Gastroesophageal sphincter (tissue), 4 donors: Measurements from ENCODE around the gene LEKR1. TPM values are rescaled to one million over a fixed set of nuclear protein-coding genes. Genes with fewer than 3 reads are reported as not detected.
A peak's percentile ranks its signal among the peaks of the same experiment; 100 is the strongest.

Source experiments
- ATAC-seq: fragments of 150-250 bp; one replicate; pipeline ENCODE4 v1.9.1; 2016; ENCODE audit warnings: mild to moderate bottlenecking, moderate library complexity
- H3K27ac ChIP-seq, 4 donors: fragments of 200-600 bp; sonication (generic) in 3 of 4; 1 replicate in 3 of 4; 2 replicates in 1 of 4; pipeline ENCODE4 v1.5.1; 2016 to 2019
- H3K27me3 ChIP-seq: fragments of 200-600 bp; sonication (generic); one replicate; pipeline ENCODE4 v1.5.1; 2019
- H3K36me3 ChIP-seq, 2 donors: fragments of 200-600 bp; sonication (generic); one replicate each; pipeline ENCODE4 v1.5.1; 2019; ENCODE audit warnings: control low read depth in 1 of 2
- H3K4me1 ChIP-seq, 3 donors: fragments of 200-600 bp; sonication (generic); 1 replicate in 2 of 3; 2 replicates in 1 of 3; pipeline ENCODE4 v1.5.1; 2016 to 2019; ENCODE audit warnings: control low read depth in 2 of 3
- H3K4me3 ChIP-seq, 2 donors: fragments of 200-600 bp; sonication (generic); one replicate each; pipeline ENCODE4 v1.5.1; 2019; ENCODE audit warnings: mild to moderate bottlenecking in 1 of 2, moderate library complexity in 1 of 2
- H3K9me3 ChIP-seq, 3 donors: fragments of 200-600 bp; sonication (generic); one replicate each; pipeline ENCODE4 v1.5.1; 2017 to 2019; ENCODE audit warnings: control low read depth in 2 of 3
- CTCF ChIP-seq, 4 experiments: fragments of 200-600 bp in 2 of 4; fragments of 450-650 bp in 2 of 4; sonication (generic) in 1 of 4; IDR thresholded peaks; one replicate each; pipeline ENCODE4 v1.5.1; 2017 to 2019; ENCODE audit warnings: antibody characterized with exemption in 4 of 4, mild to moderate bottlenecking in 2 of 4, moderate library complexity in 2 of 4
- EP300 ChIP-seq: sonication (generic); formaldehyde crosslinking; IDR thresholded peaks from one replicate; pipeline ENCODE4 v1.6.1; 2017; ENCODE audit warnings: antibody characterized with exemption, mild to moderate bottlenecking
- POLR2A ChIP-seq, 2 donors: fragments of 450-650 bp; IDR thresholded peaks; one replicate each; pipeline ENCODE4 v1.6.1; 2017; ENCODE audit warnings: antibody characterized with exemption in 2 of 2, mild to moderate bottlenecking in 2 of 2, moderate library complexity in 1 of 2
- POLR2AphosphoS5 ChIP-seq: sonication (generic); formaldehyde crosslinking; IDR thresholded peaks from one replicate; pipeline ENCODE4 v1.6.1; 2017; ENCODE audit warnings: antibody characterized with exemption
- whole genome bisulfite sequencing, 2 donors: methylation state at CpG; one replicate each; pipeline ENCODE4 v1.1.5; 2018; ENCODE audit warnings: low coverage in 1 of 2; 5-methylcytosine and 5-hydroxymethylcytosine counted together
- total RNA-seq, 4 donors: library from RNA; depleted of rRNA; stranded (reverse); fragments of >200 nt; gene quantifications; one replicate each; pipeline ENCODE4 v1.1.0, GENCODE V29; 2016

LEKR1 gene
- total RNA-seq, 4 donors from 2014 or later: 2.7 TPM; not detected in 3

GRCh38 chr3:157089455-157090221 is 263.5 kb downstream of the LEKR1 start:
- no peaks in the 10 kb centered on the region for H3K9me3 ChIP-seq
- H3K36me3 ChIP-seq: no peaks in the 10 kb centered on the region
- 11 to 21% methylated on average over 5 to 17 of the region's 18 CpGs for WGBS, 2 donors
- ATAC-seq: peak; percentile 0
- peaks cover 10 to 45% (median 33%) of the 10 kb centered on the region in 3 donors for H3K4me1 ChIP-seq
- TF ChIP-seq CTCF (IDR thresholded peaks at IDR 0.05) (no peak), POLR2AphosphoS5 (no peak), POLR2A (IDR thresholded peaks at IDR 0.05) (no peak), EP300 (no peak)
- peak overlapping the region; percentile 98 to 99 (median 99) for H3K27ac ChIP-seq
- peak overlapping the region; percentile 4 to 69 for H3K4me3 ChIP-seq
- H3K27me3 ChIP-seq: no peaks in the 10 kb centered on the region

- H3K36me3 ChIP-seq: no peaks in the 10 kb centered on the region
- TF ChIP-seq EP300 (no peak), POLR2A (IDR thresholded peaks at IDR 0.05) (no peak), POLR2AphosphoS5 (no peak), CTCF (IDR thresholded peaks at IDR 0.05) (no peak)
- no peak overlapping the region for H3K4me3 ChIP-seq
- 40 to 63% methylated on average over 3 to 4 of the region's 4 CpGs for WGBS, 2 donors
- no peaks in the 10 kb centered on the region for H3K9me3 ChIP-seq
- no peak overlapping the region for H3K27ac ChIP-seq
- H3K27me3 ChIP-seq: no peaks in the 10 kb centered on the region
- ATAC-seq: no peak
- H3K4me1 ChIP-seq: peaks cover 10 to 33% (median 28%) of the 10 kb centered on the region in 3 donors
Measured at GRCh38 chr3:157091083-157091833, 265.1 kb downstream of the LEKR1 start.

- no peaks in the 10 kb centered on the region for H3K27me3 ChIP-seq
- no peak overlapping the region for H3K4me3 ChIP-seq
- no peak for ATAC-seq
- H3K4me1 ChIP-seq: peaks cover 9 to 24% (median 21%) of the 10 kb centered on the region in 3 donors
- no peak overlapping the region for H3K27ac ChIP-seq
- no peaks in the 10 kb centered on the region for H3K36me3 ChIP-seq
- 67 to 86% methylated on average over 2 to 4 of the region's 5 CpGs for WGBS, 2 donors
- no peaks in the 10 kb centered on the region for H3K9me3 ChIP-seq
- TF ChIP-seq POLR2A (IDR thresholded peaks at IDR 0.05) (no peak), CTCF (IDR thresholded peaks at IDR 0.05) (no peak), EP300 (no peak), POLR2AphosphoS5 (no peak)
Measured at GRCh38 chr3:157092230-157092629, 266.1 kb downstream of the LEKR1 start.

- no peaks in the 10 kb centered on the region for H3K9me3 ChIP-seq
- no peak overlapping the region for H3K4me3 ChIP-seq
- H3K4me1 ChIP-seq: peaks cover under 1 to 15% (median 13%) of the 10 kb centered on the region in 3 donors
- no peaks in the 10 kb centered on the region for H3K27me3 ChIP-seq
- TF ChIP-seq CTCF (IDR thresholded peaks at IDR 0.05) (no peak), POLR2AphosphoS5 (no peak), EP300 (no peak)
- ATAC-seq: no peak
- no peak overlapping the region for H3K27ac ChIP-seq
- 100% methylated on average over 1 of the region's 1 CpG; no CpG with 5 or more reads in 1 of the 2 donors for WGBS, 2 donors
- no peaks in the 10 kb centered on the region for H3K36me3 ChIP-seq
Measured at GRCh38 chr3:157093096-157093495, 266.9 kb downstream of the LEKR1 start.
